Gastrocnemius medialis (tissue), 4 donors: ENCODE data around the gene PANX1.

ENCODE experiments used
- CTCF ChIP-seq, 5 experiments: fragments of 450-650 bp in 3 of 5; fragments of 200-600 bp in 2 of 5; sonication (generic) in 2 of 5; IDR thresholded peaks in 4 of 5; conservative IDR thresholded peaks in 1 of 5; 1 replicate in 4 of 5; 2 replicates in 1 of 5; pipeline ENCODE4 v1.5.1; 2016 to 2019; ENCODE audit warnings: antibody characterized with exemption in 5 of 5, mild to moderate bottlenecking in 3 of 5, moderate library complexity in 3 of 5
- POLR2A ChIP-seq, 2 donors: fragments of 450-650 bp; IDR thresholded peaks; one replicate each; pipeline ENCODE4 v1.6.1; 2017; ENCODE audit warnings: antibody characterized with exemption in 2 of 2, mild to moderate bottlenecking in 2 of 2, moderate library complexity in 2 of 2

DNA sequence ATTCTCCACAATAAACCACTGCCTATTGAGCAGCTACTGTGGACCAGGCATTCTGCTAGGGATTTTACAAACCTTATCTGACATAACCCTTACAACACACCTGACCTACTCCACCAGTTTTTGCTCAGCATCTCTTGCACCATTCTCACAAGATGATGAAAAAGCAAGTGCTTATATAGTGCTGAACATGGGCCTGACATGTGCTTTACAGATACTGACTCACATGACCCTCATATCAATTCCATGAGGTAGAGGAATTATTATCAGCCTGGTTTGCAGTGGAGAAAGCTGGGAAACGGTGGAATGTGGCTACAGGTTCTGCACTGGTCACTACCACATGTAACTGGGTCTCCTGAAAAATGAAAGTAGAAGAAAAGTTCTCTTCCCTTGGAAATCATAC is 37.5 kb upstream of the PANX1 start:
- no peak for TF ChIP-seq CTCF (IDR thresholded peaks at IDR 0.05 in 4 of 5, conservative IDR thresholded peaks at IDR 0.05 in 1 of 5)
- no peak for TF ChIP-seq POLR2A (IDR thresholded peaks at IDR 0.05)
